HG03457 (cell line): ENCODE data around the gene SPACA1.

Experiments
- ATAC-seq: cut with Tn5 transposase; IDR thresholded peaks from one replicate; pipeline ENCODE4 v1.9.1; 2021; ENCODE audit warnings: moderate number of reproducible peaks; ENCODE audit not compliant: unreplicated experiment

The SPACA1 gene

GRCh38 chr6:88089708-88090107 is 42.1 kb downstream of the SPACA1 start:
- no peak for ATAC-seq

GRCh38 chr6:88105741-88106340 is 58.2 kb downstream of the SPACA1 start:
- no peak for ATAC-seq

DNA sequence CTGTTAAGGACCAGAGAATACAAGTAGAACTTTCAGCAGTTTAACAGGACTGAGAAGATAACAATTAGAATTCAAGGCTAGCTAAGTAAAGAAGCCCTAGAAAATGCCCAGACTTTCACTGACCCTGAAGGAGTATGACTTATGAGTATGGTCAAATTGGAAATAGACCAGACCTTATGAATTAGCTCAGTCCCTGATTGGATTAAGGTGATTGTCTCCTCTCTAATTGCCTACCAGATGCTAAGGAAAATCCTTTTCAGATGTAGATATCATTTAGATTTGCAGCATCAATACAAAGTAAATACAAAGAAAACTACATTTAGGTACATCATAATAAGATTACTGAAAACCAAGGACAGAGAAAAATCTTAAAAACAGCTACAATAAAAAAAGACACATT is 59.6 kb downstream of the SPACA1 start:
- no peak for ATAC-seq

GRCh38 chr6:88111991-88112390 is 64.3 kb downstream of the SPACA1 start:
- no peak for ATAC-seq

DNA sequence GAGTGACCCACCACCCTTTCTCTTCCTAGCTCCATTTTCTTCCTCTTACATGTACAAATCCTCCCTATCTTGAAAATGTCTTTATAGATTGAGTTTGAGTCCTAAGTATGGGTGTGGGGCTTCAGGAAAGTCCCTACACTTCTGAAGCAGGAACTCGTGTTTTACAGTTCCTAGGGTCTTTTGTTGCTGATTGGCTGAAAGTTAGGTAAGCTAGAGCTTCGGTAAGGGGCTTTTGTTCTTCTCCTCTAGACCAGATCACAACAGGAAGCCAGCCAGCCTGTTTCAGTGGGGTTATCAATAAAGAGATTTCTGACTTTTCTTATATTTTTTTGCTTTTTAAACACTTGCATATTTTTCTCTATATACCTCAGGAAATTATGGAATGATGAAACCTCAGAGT is 67.2 kb downstream of the SPACA1 start:
- ATAC-seq, result no peak

GRCh38 chr6:88115307-88115706 is 67.7 kb downstream of the SPACA1 start:
- ATAC-seq, result no peak

DNA sequence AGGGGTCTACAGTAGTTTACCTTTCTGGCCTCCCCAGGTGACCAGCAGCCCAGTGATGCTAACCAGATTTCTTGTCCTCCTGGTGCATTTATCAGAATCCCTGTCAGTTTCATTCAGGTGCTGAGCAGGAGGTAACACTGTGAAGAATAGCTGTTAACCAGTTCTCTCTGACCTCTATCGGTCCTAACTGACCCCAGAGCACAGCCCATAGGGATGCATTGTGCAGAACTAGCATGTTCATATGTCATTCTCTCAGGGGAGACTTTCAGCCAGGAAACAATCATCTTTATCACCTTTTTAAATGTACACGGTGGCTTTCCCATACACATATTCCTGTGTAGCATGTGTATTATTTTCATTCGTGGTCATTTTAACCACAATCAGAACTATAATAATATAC is 68.6 kb downstream of the SPACA1 start:
- ATAC-seq, result no peak
